HepG2 (cell line): ENCODE measurements around the gene MAP1LC3A. TPM values are rescaled to one million over a fixed set of nuclear protein-coding genes. Genes with fewer than 3 reads are reported as not detected.
A peak's percentile ranks its signal among the peaks of the same experiment; 100 is the strongest.

Experiments used
- HBP1 ChIP-seq: IDR thresholded peaks from 2 replicates; pipeline ENCODE4 v1.6.1; 2016; ENCODE audit warnings: low read depth, control low read depth
- HCFC1 ChIP-seq: fragments of 150-350 bp; IDR thresholded peaks from 2 replicates; pipeline ENCODE4 v1.6.1; 2014; ENCODE audit warnings: low read depth, low read length
- ZFYVE20 ChIP-seq: sonication (generic); formaldehyde crosslinking; IDR thresholded peaks from 2 replicates; pipeline ENCODE4 v1.8.0; 2023; ENCODE audit warnings: low read depth, mild to moderate bottlenecking, moderate library complexity, missing genetic modification reagents, borderline replicate concordance
- ZNF253 ChIP-seq: sonication (generic); formaldehyde crosslinking; IDR thresholded peaks from 2 replicates; pipeline ENCODE4 v1.8.0; 2022; ENCODE audit warnings: mild to moderate bottlenecking, missing genetic modification reagents, borderline replicate concordance
- ZNF275 ChIP-seq: sonication (generic); formaldehyde crosslinking; IDR thresholded peaks from 2 replicates; pipeline ENCODE4 v1.8.0; 2022; ENCODE audit warnings: missing genetic modification reagents, mild to moderate bottlenecking, inconsistent platforms, borderline replicate concordance
- polyA plus RNA-seq, 8 experiments: library from polyadenylated mRNA; depleted of rRNA in 3 of 8; stranded (reverse) in 7 of 8; unstranded in 1 of 8; fragments of >200 nt; fragmentation: Illumina TruSeq in 4 of 8; extraction: Trizol in 4 of 8; gene quantifications; 2 replicates each; pipeline versions ENCODE4 v1.2.1 to v1.2.3, GENCODE V29; 2011 to 2016; ENCODE audit warnings: low read depth in 4 of 8, missing spikeins in 1 of 8, mixed read lengths in 1 of 8; ENCODE audit not compliant: insufficient read depth in 1 of 8
- total RNA-seq, 5 experiments: library from RNA; depleted of rRNA; stranded (reverse); fragments of >200 nt; fragmentation: Illumina TruSeq; extraction: Trizol; gene quantifications; 2 replicates each; pipeline ENCODE4 v1.2.3, GENCODE V29; 2016; ENCODE audit warnings: low read depth in 1 of 5
- TF ChIP-seq, protein P1 (sequence below): sonication (generic); formaldehyde crosslinking; IDR thresholded peaks from 2 replicates; pipeline ENCODE4 v1.8.0; 2022; ENCODE audit warnings: mild to moderate bottlenecking, missing genetic modification reagents, moderate library complexity
- TF ChIP-seq, protein P2 (sequence below): sonication (generic); formaldehyde crosslinking; IDR thresholded peaks from 2 replicates; pipeline ENCODE4 v1.8.1; 2023; ENCODE audit warnings: missing genetic modification reagents, inconsistent platforms, borderline replicate concordance
- TF ChIP-seq, protein P3 (sequence below): sonication (generic); formaldehyde crosslinking; IDR thresholded peaks from 2 replicates; pipeline ENCODE4 v1.4.0; 2020; ENCODE audit warnings: mild to moderate bottlenecking, missing genetic modification reagents
- TF ChIP-seq, protein P4 (sequence below): sonication (generic); formaldehyde crosslinking; IDR thresholded peaks from 2 replicates; pipeline ENCODE4 v1.4.0; 2020; ENCODE audit warnings: missing genetic modification reagents, borderline replicate concordance

Gene MAP1LC3A
- total and polyA plus RNA-seq, 2 of the 13 experiments (the other 11 are each of a cell fraction or from before 2014, with no cell fraction given), result not detected

DNA sequence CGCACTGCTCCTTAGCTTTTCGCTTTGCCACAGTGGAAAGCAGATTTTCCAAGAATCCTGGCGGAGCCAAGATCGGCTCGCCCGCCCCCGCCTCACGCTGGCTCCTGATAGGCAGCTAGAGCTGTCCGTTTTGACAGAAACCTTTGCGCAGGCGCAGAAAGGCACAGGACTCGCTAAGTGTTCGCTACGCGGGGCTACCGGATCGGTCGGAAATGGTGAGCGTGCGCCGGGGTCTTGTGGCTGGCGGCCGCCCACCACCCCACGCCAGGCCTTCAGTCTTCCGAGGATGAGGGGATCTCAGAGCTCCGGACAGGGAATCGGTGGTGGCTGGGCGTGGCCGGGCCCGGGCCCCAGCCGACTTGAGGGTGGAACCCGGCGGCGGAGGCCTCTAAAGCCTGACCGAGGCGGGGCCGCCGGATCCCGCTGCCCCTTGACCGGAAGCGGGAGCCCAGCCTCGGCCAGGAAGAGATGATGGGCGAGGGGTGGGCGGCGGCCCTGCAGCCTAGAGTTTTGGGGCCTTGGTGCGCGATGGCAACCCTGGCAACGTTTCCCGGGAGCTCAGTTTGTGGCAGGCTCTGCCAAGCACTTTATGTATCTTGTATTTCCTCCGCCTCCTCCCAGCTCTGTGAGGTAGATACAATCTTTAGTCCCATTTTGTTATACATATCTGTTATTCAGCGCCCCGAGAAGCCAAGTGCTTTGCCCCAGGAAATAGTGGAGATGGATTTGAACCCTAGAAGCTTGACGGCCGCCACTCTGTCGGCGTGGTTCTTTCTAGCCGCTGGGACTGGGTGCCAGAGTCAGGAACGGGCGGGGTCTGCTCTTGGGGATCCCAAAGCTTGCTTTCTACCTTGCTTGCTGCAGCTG is 42.0 kb upstream of the MAP1LC3A start, which contains the start of gene DYNLRB1 (continued):
- TF ChIP-seq, protein P1, sequence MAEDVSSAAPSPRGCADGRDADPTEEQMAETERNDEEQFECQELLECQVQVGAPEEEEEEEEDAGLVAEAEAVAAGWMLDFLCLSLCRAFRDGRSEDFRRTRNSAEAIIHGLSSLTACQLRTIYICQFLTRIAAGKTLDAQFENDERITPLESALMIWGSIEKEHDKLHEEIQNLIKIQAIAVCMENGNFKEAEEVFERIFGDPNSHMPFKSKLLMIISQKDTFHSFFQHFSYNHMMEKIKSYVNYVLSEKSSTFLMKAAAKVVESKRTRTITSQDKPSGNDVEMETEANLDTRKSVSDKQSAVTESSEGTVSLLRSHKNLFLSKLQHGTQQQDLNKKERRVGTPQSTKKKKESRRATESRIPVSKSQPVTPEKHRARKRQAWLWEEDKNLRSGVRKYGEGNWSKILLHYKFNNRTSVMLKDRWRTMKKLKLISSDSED (CRISPR knock-in tag), result no peak
- TF ChIP-seq HBP1 (CRISPR knock-in tag) (peak; percentile 33; the same call in 1 of the 2 replicates), ZNF253 (CRISPR knock-in tag) (no peak), ZNF275 (peak; percentile 85; the same call in 1 of the 2 replicates), ZFYVE20 (no peak), HCFC1 (no peak)
- TF ChIP-seq, protein P2, sequence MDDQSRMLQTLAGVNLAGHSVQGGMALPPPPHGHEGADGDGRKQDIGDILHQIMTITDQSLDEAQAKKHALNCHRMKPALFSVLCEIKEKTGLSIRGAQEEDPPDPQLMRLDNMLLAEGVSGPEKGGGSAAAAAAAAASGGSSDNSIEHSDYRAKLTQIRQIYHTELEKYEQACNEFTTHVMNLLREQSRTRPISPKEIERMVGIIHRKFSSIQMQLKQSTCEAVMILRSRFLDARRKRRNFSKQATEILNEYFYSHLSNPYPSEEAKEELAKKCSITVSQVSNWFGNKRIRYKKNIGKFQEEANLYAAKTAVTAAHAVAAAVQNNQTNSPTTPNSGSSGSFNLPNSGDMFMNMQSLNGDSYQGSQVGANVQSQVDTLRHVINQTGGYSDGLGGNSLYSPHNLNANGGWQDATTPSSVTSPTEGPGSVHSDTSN (CRISPR knock-in tag), result peak; percentile 56; the same call in 1 of the 2 replicates
- TF ChIP-seq, protein P3, sequence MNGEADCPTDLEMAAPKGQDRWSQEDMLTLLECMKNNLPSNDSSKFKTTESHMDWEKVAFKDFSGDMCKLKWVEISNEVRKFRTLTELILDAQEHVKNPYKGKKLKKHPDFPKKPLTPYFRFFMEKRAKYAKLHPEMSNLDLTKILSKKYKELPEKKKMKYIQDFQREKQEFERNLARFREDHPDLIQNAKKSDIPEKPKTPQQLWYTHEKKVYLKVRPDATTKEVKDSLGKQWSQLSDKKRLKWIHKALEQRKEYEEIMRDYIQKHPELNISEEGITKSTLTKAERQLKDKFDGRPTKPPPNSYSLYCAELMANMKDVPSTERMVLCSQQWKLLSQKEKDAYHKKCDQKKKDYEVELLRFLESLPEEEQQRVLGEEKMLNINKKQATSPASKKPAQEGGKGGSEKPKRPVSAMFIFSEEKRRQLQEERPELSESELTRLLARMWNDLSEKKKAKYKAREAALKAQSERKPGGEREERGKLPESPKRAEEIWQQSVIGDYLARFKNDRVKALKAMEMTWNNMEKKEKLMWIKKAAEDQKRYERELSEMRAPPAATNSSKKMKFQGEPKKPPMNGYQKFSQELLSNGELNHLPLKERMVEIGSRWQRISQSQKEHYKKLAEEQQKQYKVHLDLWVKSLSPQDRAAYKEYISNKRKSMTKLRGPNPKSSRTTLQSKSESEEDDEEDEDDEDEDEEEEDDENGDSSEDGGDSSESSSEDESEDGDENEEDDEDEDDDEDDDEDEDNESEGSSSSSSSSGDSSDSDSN (CRISPR knock-in tag), result peak; percentile 97
- TF ChIP-seq, protein P4, sequence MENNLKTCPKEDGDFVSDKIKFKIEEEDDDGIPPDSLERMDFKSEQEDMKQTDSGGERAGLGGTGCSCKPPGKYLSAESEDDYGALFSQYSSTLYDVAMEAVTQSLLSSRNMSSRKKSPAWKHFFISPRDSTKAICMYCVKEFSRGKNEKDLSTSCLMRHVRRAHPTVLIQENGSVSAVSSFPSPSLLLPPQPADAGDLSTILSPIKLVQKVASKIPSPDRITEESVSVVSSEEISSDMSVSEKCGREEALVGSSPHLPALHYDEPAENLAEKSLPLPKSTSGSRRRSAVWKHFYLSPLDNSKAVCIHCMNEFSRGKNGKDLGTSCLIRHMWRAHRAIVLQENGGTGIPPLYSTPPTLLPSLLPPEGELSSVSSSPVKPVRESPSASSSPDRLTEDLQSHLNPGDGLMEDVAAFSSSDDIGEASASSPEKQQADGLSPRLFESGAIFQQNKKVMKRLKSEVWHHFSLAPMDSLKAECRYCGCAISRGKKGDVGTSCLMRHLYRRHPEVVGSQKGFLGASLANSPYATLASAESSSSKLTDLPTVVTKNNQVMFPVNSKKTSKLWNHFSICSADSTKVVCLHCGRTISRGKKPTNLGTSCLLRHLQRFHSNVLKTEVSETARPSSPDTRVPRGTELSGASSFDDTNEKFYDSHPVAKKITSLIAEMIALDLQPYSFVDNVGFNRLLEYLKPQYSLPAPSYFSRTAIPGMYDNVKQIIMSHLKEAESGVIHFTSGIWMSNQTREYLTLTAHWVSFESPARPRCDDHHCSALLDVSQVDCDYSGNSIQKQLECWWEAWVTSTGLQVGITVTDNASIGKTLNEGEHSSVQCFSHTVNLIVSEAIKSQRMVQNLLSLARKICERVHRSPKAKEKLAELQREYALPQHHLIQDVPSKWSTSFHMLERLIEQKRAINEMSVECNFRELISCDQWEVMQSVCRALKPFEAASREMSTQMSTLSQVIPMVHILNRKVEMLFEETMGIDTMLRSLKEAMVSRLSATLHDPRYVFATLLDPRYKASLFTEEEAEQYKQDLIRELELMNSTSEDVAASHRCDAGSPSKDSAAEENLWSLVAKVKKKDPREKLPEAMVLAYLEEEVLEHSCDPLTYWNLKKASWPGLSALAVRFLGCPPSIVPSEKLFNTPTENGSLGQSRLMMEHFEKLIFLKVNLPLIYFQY (CRISPR knock-in tag), result peak; percentile 81
